ENCODE data around the gene CABP7. TPM values are rescaled to one million over a fixed set of nuclear protein-coding genes. Genes with fewer than 3 reads are reported as not detected.

Gene CABP7
- total and polyA plus RNA-seq, 2 experiments from 2014 or later: 0.06 to 0.24 TPM

DNA sequence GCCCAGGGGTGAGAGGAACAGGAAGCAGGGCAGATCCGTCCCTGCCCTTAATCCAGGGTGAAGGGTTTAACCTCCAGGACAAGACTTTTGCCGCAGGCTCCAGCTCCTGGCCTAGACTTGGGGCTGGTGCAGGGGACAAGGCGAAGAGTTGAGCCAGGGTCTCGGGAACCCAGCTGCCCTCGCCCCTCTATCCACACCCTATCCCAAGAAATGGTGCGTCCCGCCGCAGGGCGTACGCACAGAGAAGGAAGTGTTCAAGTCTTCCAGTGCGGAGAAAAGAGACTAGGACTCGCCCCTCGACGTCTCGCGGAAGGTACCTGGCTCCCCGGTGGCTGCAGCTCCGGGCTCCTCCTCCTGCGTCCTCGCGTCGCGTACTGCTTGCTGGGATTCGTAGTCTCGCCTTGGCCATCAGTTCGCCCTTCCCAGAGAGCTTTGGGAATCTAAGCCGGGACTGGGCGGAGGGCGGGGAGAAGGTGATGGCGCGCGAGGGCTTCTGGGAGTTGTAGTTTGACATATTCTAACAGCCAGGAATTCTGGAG, 46.9 kb downstream of the CABP7 start, which contains the start of gene ZMAT5:
Gene ZMAT5, minus strand, starts transcription at position 376 of the 539 bp plus-strand sequence. CDS start 18,463 bp downstream, outside the sequence.
- Histone ChIP-seq H3K4me3 (peak within 1 kb of the TSS; percentile 82), H3K79me2 (replicated peaks; ENCODE audit: insufficient read depth) (peaks cover 24% of the 10 kb centered on the region), H2AFZ (peak within 1 kb of the TSS; percentile 98), H3K4me2 (peak within 1 kb of the TSS; percentile 99), H3K27me3 (ENCODE audit: insufficient read depth) (no peaks in the 10 kb centered on the region), H4K20me1 (replicated peaks; ENCODE audit: insufficient read depth) (peaks cover 4% of the 10 kb centered on the region), H3K4me1 (ENCODE audit: insufficient read depth) (peaks cover 11% of the 10 kb centered on the region), H3F3A (replicated peaks; ENCODE audit: low read depth) (peaks cover 4% of the 10 kb centered on the region; the same call in 1 of the 2 replicates), H3K9me2 (ENCODE audit: insufficient read depth) (no peaks in the 10 kb centered on the region), H3K36me3 (ENCODE audit: insufficient read depth) (no peaks in the 10 kb centered on the region), H3K27ac (ENCODE audit: low read depth) (peak within 1 kb of the TSS; percentile 79)
- ATAC-seq (peak; percentile 97), DNase-seq (ENCODE audit: low spot score) (peak; percentile 99)
- Mint-ChIP-seq H3K9me3 (no peaks in the 10 kb centered on the region), H3K27me3 (ENCODE audit: insufficient read depth, low read depth, poor library complexity) (peaks cover 13% of the 10 kb centered on the region), H3K4me3 (peak within 1 kb of the TSS; percentile 100), H3K36me3 (ENCODE audit: low read depth) (peaks cover 28% of the 10 kb centered on the region), H3K4me1 (peaks cover 15% of the 10 kb centered on the region), H3K27ac (peak within 1 kb of the TSS; percentile 99)
- TF ChIP-seq, protein P1, sequence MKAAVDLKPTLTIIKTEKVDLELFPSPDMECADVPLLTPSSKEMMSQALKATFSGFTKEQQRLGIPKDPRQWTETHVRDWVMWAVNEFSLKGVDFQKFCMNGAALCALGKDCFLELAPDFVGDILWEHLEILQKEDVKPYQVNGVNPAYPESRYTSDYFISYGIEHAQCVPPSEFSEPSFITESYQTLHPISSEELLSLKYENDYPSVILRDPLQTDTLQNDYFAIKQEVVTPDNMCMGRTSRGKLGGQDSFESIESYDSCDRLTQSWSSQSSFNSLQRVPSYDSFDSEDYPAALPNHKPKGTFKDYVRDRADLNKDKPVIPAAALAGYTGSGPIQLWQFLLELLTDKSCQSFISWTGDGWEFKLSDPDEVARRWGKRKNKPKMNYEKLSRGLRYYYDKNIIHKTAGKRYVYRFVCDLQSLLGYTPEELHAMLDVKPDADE (IDR thresholded peaks at IDR 0.05): peak; percentile 95
- TF ChIP-seq STAT1 (IDR thresholded peaks at IDR 0.05; ENCODE audit: unreplicated experiment) (no peak), JUNB (IDR thresholded peaks at IDR 0.05; ENCODE audit: unreplicated experiment) (no peak), CREB1 (CRISPR knock-in tag; IDR thresholded peaks at IDR 0.05; ENCODE audit: low read depth) (peak; percentile 68; the same call in 1 of the 2 replicates), POLR2AphosphoS5 (IDR thresholded peaks at IDR 0.05; ENCODE audit: low read depth) (peak; percentile 92)

DNA sequence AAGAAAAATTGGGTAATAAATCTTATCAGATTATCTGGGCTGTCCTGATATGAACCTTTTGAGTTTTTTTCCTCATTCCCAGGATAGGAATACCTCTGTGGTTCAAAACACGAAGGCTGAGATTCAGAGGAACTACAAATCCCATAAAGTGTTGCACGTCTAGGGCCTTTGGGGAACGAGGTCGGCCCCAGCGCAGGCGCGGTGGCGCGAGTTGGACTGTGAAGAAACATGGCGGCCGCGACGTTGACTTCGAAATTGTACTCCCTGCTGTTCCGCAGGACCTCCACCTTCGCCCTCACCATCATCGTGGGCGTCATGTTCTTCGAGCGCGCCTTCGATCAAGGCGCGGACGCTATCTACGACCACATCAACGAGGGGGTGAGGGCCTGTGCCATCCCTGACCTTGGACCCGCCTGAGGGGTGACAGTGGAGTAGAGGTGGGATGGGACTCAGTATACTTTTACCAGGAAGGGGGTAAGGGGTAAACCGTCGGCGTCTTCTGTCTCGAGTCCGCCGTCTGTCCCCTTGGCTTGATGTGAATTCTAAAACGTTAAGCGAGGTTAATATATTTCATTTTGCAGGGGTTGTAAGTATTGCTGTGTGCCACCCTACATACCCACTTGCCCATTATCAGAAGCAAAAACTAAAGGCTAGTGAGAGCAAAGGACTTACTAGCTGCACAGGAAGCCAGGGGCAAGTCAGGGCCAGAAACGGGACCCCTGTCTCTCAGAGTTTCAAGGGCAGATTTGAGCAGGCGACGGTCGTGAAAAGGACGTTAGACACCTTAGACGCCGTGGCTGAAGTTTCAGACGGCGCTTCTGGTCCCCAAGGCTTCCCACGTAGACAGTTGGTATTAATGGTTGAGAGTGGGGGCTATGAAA, 47.6 kb downstream of the CABP7 start, which contains the start of gene UQCR10:
Gene UQCR10, plus strand, starts transcription at position 199 of the 881 bp plus-strand sequence. Its CDS starts 30 bp downstream, at position 229.
- peaks cover 11% of the 10 kb centered on the region for H3K4me1 ChIP-seq (ENCODE audit: insufficient read depth)
- H3K27me3 ChIP-seq (ENCODE audit: insufficient read depth): no peaks in the 10 kb centered on the region
- TF ChIP-seq ZNF331 (CRISPR knock-in tag; IDR thresholded peaks at IDR 0.05; ENCODE audit: low read depth) (no peak), ZNF114 (CRISPR knock-in tag; IDR thresholded peaks at IDR 0.05) (no peak), POLR2AphosphoS5 (IDR thresholded peaks at IDR 0.05; ENCODE audit: low read depth) (peak; percentile 80), EZH2phosphoT487 (IDR thresholded peaks at IDR 0.05; ENCODE audit: unreplicated experiment) (no peak)
- TF ChIP-seq, protein P1 (IDR thresholded peaks at IDR 0.05): peak; percentile 80
- Mint-ChIP-seq H3K4me3 (peak within 1 kb of the TSS; percentile 100), H3K36me3 (ENCODE audit: low read depth) (peaks cover 28% of the 10 kb centered on the region), H3K4me1 (peaks cover 15% of the 10 kb centered on the region), H3K27me3 (ENCODE audit: insufficient read depth, low read depth, poor library complexity) (peaks cover 13% of the 10 kb centered on the region), H3K9me3 (no peaks in the 10 kb centered on the region), H3K27ac (peak within 1 kb of the TSS; percentile 99)
- H2AFZ ChIP-seq: peak within 1 kb of the TSS; percentile 98
- peaks cover 24% of the 10 kb centered on the region for H3K79me2 ChIP-seq (replicated peaks; ENCODE audit: insufficient read depth)
- no peaks in the 10 kb centered on the region for H3K36me3 ChIP-seq (ENCODE audit: insufficient read depth)
- ATAC-seq: peak; percentile 78
- peak within 1 kb of the TSS; percentile 82 for H3K4me3 ChIP-seq
- H3F3A ChIP-seq (replicated peaks; ENCODE audit: low read depth): peaks cover 4% of the 10 kb centered on the region; the same call in 1 of the 2 replicates
- H3K27ac ChIP-seq (ENCODE audit: low read depth): peak within 1 kb of the TSS; percentile 79
- H4K20me1 ChIP-seq (replicated peaks; ENCODE audit: insufficient read depth): peaks cover 3% of the 10 kb centered on the region
- peak; percentile 95 for DNase-seq (ENCODE audit: low spot score)
- H3K4me2 ChIP-seq: peak within 1 kb of the TSS; percentile 99
- H3K9me2 ChIP-seq (ENCODE audit: insufficient read depth): no peaks in the 10 kb centered on the region
